ENCODE results near the gene ZCCHC13.
A peak's percentile ranks its signal among the peaks of the same experiment; 100 is the strongest.

ZCCHC13 gene

GRCh38 chrX:74346088-74346487 lies 42.1 kb downstream of the ZCCHC13 start:
- no peaks in the 10 kb centered on the region for H3K9me3 ChIP-seq (ENCODE audit: severe bottlenecking)
- H3K4me1 ChIP-seq (ENCODE audit: insufficient read depth, poor library complexity, severe bottlenecking): no peaks in the 10 kb centered on the region
- no peak overlapping the region for H3K27ac ChIP-seq (ENCODE audit: poor library complexity, severe bottlenecking)
- DNase-seq (ENCODE audit: low spot score) (no peak), ATAC-seq (ENCODE audit: low read depth) (no peak)
- no peak overlapping the region for H3K4me3 ChIP-seq (ENCODE audit: severe bottlenecking)
- H3K36me3 ChIP-seq (ENCODE audit: low read depth): no peaks in the 10 kb centered on the region
- H3K27me3 ChIP-seq (ENCODE audit: insufficient read depth, poor library complexity, severe bottlenecking): no peaks in the 10 kb centered on the region
- no peak for TF ChIP-seq CTCF (IDR thresholded peaks at IDR 0.05; ENCODE audit: poor library complexity, severe bottlenecking)

- TF ChIP-seq CTCF (IDR thresholded peaks at IDR 0.05; ENCODE audit: poor library complexity, severe bottlenecking): no peak
- peak; percentile 88 for ATAC-seq (ENCODE audit: low read depth)
Measured at GRCh38 chrX:74349387-74349786, 45.4 kb downstream of the ZCCHC13 start.

GRCh38 chrX:74351760-74352159 lies 47.8 kb downstream of the ZCCHC13 start:
- ATAC-seq (ENCODE audit: low read depth): no peak
- no peak for DNase-seq (ENCODE audit: low spot score)

More at GRCh38 chrX:74349387-74349786, 45.4 kb downstream of the ZCCHC13 start:
- H3K36me3 ChIP-seq (ENCODE audit: low read depth): no peaks in the 10 kb centered on the region
- H3K4me3 ChIP-seq (ENCODE audit: severe bottlenecking): no peak overlapping the region
- H3K27ac ChIP-seq (ENCODE audit: poor library complexity, severe bottlenecking): no peak overlapping the region
- H3K27me3 ChIP-seq (ENCODE audit: insufficient read depth, poor library complexity, severe bottlenecking): no peaks in the 10 kb centered on the region
- H3K4me1 ChIP-seq (ENCODE audit: insufficient read depth, poor library complexity, severe bottlenecking): no peaks in the 10 kb centered on the region
- no peaks in the 10 kb centered on the region for H3K9me3 ChIP-seq (ENCODE audit: severe bottlenecking)
- no peak for DNase-seq (ENCODE audit: low spot score)

GRCh38 chrX:74353984-74354383 lies 50.0 kb downstream of the ZCCHC13 start:
- DNase-seq (ENCODE audit: low spot score): no peak
- H3K36me3 ChIP-seq (ENCODE audit: low read depth): no peaks in the 10 kb centered on the region
- H3K4me3 ChIP-seq (ENCODE audit: severe bottlenecking): no peak overlapping the region
- no peaks in the 10 kb centered on the region for H3K4me1 ChIP-seq (ENCODE audit: insufficient read depth, poor library complexity, severe bottlenecking)
- H3K27me3 ChIP-seq (ENCODE audit: insufficient read depth, poor library complexity, severe bottlenecking): no peaks in the 10 kb centered on the region
- no peak overlapping the region for H3K27ac ChIP-seq (ENCODE audit: poor library complexity, severe bottlenecking)
- ATAC-seq (ENCODE audit: low read depth): no peak
- H3K9me3 ChIP-seq (ENCODE audit: severe bottlenecking): no peaks in the 10 kb centered on the region
- TF ChIP-seq CTCF (IDR thresholded peaks at IDR 0.05; ENCODE audit: poor library complexity, severe bottlenecking): no peak

More at GRCh38 chrX:74351760-74352159, 47.8 kb downstream of the ZCCHC13 start:
- Histone ChIP-seq H3K36me3 (ENCODE audit: low read depth) (no peaks in the 10 kb centered on the region), H3K27me3 (ENCODE audit: insufficient read depth, poor library complexity, severe bottlenecking) (no peaks in the 10 kb centered on the region), H3K9me3 (ENCODE audit: severe bottlenecking) (no peaks in the 10 kb centered on the region), H3K4me3 (ENCODE audit: severe bottlenecking) (no peak overlapping the region), H3K27ac (ENCODE audit: poor library complexity, severe bottlenecking) (no peak overlapping the region), H3K4me1 (ENCODE audit: insufficient read depth, poor library complexity, severe bottlenecking) (no peaks in the 10 kb centered on the region)
- TF ChIP-seq CTCF (IDR thresholded peaks at IDR 0.05; ENCODE audit: poor library complexity, severe bottlenecking): no peak

Measured in RWPE2 (cell line).